NOMO-1 (cell line): ENCODE data around the gene NPIPB9.

ENCODE experiments used
- DNase-seq, 2 experiments: peaks; one replicate each; lab custom pipeline; 2025; ENCODE audit not compliant: unreplicated experiment in 2 of 2; lab: John Stamatoyannopoulos, UW

NPIPB9 gene

DNA sequence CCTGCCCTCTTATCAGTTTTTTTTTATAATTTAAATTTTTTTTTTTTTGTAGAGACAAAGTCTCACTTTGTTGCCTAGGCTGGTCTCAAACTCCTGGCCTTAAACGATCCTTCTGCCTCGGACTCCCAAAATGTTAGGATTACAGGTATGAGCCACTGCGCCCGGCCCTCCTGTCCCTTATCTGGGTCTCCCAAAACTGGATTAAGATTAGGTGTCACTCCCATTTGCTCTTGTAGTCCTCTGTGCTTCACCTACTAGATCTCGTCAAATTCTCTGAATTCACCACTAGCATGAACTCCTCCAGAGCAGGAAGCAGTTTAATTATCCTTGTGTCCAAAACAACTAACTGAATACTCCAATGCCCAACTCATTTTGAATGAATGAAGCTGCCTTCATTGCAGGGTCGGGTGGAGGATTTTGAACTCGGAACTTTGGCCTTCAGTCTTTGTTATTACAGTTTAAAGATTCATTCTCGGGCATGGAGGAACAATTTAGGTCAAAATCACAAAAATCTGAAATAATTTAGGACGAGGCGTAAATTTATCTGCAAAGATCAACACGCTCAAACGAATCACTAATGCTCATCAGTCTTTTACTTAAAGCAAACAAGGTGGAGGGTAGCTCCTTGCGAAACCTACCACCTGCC is 70.4 kb downstream of the NPIPB9 start:
- no peak for DNase-seq
